ENCODE data around the gene SGMS1. TPM values are rescaled to one million over a fixed set of nuclear protein-coding genes. Genes with fewer than 3 reads are reported as not detected.

SGMS1 gene
- total and polyA plus RNA-seq, 7 donors: 3.5 to 81.3 (median 55.7) TPM

GRCh38 chr10:50421026-50421719 is 202.6 kb downstream of the SGMS1 start:
- peak overlapping the region in 2 of 4 donors; percentile 7 to 38 for H3K27ac ChIP-seq
- TF ChIP-seq, protein P1, sequence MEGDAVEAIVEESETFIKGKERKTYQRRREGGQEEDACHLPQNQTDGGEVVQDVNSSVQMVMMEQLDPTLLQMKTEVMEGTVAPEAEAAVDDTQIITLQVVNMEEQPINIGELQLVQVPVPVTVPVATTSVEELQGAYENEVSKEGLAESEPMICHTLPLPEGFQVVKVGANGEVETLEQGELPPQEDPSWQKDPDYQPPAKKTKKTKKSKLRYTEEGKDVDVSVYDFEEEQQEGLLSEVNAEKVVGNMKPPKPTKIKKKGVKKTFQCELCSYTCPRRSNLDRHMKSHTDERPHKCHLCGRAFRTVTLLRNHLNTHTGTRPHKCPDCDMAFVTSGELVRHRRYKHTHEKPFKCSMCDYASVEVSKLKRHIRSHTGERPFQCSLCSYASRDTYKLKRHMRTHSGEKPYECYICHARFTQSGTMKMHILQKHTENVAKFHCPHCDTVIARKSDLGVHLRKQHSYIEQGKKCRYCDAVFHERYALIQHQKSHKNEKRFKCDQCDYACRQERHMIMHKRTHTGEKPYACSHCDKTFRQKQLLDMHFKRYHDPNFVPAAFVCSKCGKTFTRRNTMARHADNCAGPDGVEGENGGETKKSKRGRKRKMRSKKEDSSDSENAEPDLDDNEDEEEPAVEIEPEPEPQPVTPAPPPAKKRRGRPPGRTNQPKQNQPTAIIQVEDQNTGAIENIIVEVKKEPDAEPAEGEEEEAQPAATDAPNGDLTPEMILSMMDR (IDR thresholded peaks at IDR 0.05): peak in 3 of 4 experiments; percentile 8 to 50 (median 38)
- TF ChIP-seq POLR2A (IDR thresholded peaks at IDR 0.05) (no peak), POLR2AphosphoS5 (IDR thresholded peaks at IDR 0.05) (no peak), EP300 (IDR thresholded peaks at IDR 0.05) (no peak)
- no peaks in the 10 kb centered on the region for H3K9me3 ChIP-seq
- DNase-seq: no peak
- H3K4me3 ChIP-seq: no peak overlapping the region
- WGBS, 2 donors: 80 to 88% methylated on average over 6 of the region's 6 CpGs
- no peaks in the 10 kb centered on the region for H3K27me3 ChIP-seq
- H3K36me3 ChIP-seq: no peaks in the 10 kb centered on the region
- H3K4me1 ChIP-seq: peaks cover 0 to 29% (median 19%) of the 10 kb centered on the region in 4 donors
- intact Hi-C loops (cut with DNase I): no loop called here

- H3K4me3 ChIP-seq: no peak overlapping the region
- intact Hi-C loops (cut with DNase I): no loop called here
- TF ChIP-seq POLR2A (IDR thresholded peaks at IDR 0.05) (no peak), EP300 (IDR thresholded peaks at IDR 0.05) (no peak), POLR2AphosphoS5 (IDR thresholded peaks at IDR 0.05) (no peak)
- TF ChIP-seq, protein P1 (IDR thresholded peaks at IDR 0.05): no peak
- H3K9me3 ChIP-seq: no peaks in the 10 kb centered on the region
- 51 to 84% methylated on average over 6 of the region's 6 CpGs for WGBS, 2 donors
- peak overlapping the region in 2 of 4 donors; percentile 81 to 83 for H3K27ac ChIP-seq
- no peak for DNase-seq
- no peaks in the 10 kb centered on the region for H3K27me3 ChIP-seq
- no peaks in the 10 kb centered on the region for H3K36me3 ChIP-seq
- peaks cover 0 to 38% (median 19%) of the 10 kb centered on the region in 4 donors for H3K4me1 ChIP-seq
Observed at GRCh38 chr10:50420196-50420595, 203.6 kb downstream of the SGMS1 start.

- intact Hi-C loops (cut with DNase I): loop anchor here (5.0 kb wide), 1 partner anchor 52 kb away; no protein-coding TSS in a partner anchor
- peaks cover 0 to 38% (median 19%) of the 10 kb centered on the region in 4 donors for H3K4me1 ChIP-seq
Observed at GRCh38 chr10:50419756-50420155, 204.0 kb downstream of the SGMS1 start.

DNA sequence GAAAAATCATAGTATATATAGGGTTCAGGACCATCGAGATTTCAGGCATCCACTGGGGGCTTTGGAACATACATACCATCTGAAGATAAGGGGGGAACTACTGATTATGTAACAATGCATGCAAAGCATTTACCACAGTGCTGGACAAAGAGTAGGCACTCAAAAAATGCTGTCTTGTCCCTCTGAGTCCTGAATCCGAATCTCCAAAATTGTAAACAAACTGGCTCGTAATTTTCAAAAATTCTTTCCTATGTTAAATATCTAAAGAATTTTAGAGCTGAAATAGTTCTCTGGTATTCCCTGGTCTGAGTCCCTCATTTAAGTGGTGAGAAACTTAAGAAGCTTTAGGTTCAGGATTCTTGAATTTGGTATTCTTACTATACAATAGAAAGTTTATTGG is 204.7 kb downstream of the SGMS1 start:
- H3K27ac ChIP-seq: peak overlapping the region in 2 of 4 donors; percentile 81 to 83
- no peaks in the 10 kb centered on the region for H3K27me3 ChIP-seq
- H3K36me3 ChIP-seq: no peaks in the 10 kb centered on the region
- 75 to 79% methylated on average over 3 of the region's 3 CpGs for WGBS, 2 donors
- no peak for TF ChIP-seq POLR2A (IDR thresholded peaks at IDR 0.05)
- TF ChIP-seq, protein P1 (IDR thresholded peaks at IDR 0.05): no peak
- TF ChIP-seq POLR2AphosphoS5 (IDR thresholded peaks at IDR 0.05): no peak
- no peak for TF ChIP-seq EP300 (IDR thresholded peaks at IDR 0.05)
- intact Hi-C loops (cut with DNase I): loop anchor here (5.0 kb wide), 1 partner anchor 52 kb away; no protein-coding TSS in a partner anchor
- peak overlapping the region in 1 of 4 donors; percentile 70 for H3K4me3 ChIP-seq
- H3K4me1 ChIP-seq: peaks cover 0 to 38% (median 19%) of the 10 kb centered on the region in 4 donors
- DNase-seq: no peak
- no peaks in the 10 kb centered on the region for H3K9me3 ChIP-seq

More at GRCh38 chr10:50419756-50420155, 204.0 kb downstream of the SGMS1 start:
- TF ChIP-seq EP300 (IDR thresholded peaks at IDR 0.05): no peak
- TF ChIP-seq, protein P1 (IDR thresholded peaks at IDR 0.05): no peak
- TF ChIP-seq POLR2A (IDR thresholded peaks at IDR 0.05): no peak
- no peak for TF ChIP-seq POLR2AphosphoS5 (IDR thresholded peaks at IDR 0.05)
- Histone ChIP-seq H3K9me3 (no peaks in the 10 kb centered on the region), H3K27ac (peak overlapping the region in 2 of 4 donors; percentile 81 to 83), H3K27me3 (no peaks in the 10 kb centered on the region), H3K36me3 (no peaks in the 10 kb centered on the region), H3K4me3 (no peak overlapping the region)
- no peak for DNase-seq
- WGBS, 2 donors: 90 to 91% methylated on average over 3 of the region's 3 CpGs
